ENCODE results near the gene SIMC1.
"Not testable (repeated sequence)": the region's sequence is repeated elsewhere in the genome, so short reads cannot be mapped to it uniquely, and the experiment has no call there.

The SIMC1 gene

DNA sequence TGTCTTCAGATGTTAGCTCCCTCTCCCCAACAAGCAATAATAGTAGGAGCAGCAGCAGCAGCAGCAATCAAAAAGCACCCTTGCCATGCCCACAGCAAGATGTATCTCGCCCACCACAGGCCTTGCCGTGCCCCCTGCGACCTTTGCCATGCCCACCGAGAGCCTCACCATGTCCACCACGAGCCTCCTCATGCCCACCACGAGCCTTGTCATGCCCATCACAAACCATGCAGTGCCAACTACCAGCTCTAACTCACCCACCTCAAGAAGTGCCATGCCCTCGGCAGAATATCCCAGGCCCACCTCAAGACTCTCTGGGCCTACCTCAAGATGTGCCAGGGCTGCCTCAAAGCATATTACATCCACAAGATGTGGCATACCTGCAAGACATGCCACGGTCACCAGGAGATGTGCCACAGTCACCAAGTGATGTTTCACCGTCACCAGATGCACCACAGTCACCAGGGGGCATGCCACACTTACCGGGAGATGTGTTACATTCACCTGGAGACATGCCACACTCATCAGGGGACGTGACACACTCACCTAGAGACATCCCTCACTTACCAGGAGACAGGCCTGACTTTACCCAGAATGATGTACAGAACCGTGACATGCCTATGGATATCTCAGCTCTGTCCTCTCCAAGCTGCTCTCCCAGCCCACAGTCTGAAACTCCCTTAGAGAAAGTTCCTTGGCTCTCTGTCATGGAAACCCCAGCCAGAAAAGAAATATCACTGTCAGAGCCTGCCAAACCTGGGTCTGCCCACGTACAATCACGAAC, 52.0 kb downstream of the SIMC1 start:
- not testable (repeated sequence) for DNase-seq (ENCODE audit: low spot score)

DNA sequence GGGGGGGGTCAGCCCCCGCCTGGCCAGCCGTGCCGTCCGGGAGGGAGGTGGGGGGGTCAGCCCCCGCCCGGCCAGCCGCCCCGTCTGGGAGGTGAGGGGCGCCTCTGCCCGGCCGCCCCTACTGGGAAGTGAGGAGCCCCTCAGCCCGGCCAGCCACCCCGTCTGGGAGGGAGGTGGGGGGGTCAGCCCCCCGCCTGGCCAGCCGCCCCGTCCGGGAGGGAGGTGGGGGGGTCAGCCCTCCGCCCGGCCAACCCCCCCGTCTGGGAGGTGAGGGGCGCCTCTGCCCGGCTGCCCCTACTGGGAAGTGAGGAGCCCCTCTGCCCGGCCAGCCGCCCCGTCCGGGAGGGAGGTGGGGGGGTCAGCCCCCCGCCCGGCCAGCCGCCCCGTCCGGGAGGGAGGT, 67.1 kb downstream of the SIMC1 start:
- not testable (repeated sequence) for DNase-seq (ENCODE audit: low spot score); FAIRE-seq

More for the DNA sequence above, 52.0 kb downstream of the SIMC1 start:
- FAIRE-seq = not testable (repeated sequence)

DNA sequence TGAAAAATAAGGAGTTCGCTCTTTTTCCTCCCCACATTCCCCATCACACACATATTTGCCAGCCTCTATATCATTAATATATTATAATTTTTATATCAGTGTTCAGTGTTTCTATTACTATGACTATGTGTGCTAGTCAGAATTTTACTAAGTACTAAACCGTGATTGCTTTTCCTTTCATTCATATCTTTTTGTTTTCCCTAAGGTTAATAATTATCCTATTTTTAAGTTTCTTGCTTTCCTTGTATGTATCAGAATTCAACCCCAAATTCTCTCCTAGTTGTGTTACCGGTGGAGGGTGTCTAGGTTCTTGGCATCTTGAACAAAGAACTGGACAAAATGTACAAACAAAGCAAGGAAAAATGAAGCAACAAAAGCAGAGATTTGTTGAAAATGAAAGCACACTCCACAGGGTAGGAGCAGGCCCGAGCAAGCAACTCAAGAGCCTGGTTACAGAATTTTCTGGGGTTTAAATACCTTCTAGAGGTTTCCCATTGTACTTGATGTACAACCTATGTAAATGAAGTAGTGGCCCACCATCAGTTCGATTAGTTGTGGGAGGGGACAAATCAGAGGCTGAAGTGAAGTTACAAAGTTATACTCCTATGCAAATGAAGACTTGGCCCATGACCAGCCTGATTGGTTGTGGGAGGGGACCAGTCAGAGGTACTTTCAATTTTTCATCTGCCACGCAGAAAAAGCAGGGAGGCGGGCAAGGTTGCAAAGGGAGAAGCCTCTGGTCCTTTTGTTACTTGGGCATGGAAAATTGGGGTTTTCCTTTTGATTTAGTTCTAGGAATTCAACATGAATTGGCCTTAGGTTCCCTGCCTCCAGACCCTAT, 79.5 kb downstream of the SIMC1 start:
- no peak for FAIRE-seq
- DNase-seq (ENCODE audit: low spot score) = no peak

DNA sequence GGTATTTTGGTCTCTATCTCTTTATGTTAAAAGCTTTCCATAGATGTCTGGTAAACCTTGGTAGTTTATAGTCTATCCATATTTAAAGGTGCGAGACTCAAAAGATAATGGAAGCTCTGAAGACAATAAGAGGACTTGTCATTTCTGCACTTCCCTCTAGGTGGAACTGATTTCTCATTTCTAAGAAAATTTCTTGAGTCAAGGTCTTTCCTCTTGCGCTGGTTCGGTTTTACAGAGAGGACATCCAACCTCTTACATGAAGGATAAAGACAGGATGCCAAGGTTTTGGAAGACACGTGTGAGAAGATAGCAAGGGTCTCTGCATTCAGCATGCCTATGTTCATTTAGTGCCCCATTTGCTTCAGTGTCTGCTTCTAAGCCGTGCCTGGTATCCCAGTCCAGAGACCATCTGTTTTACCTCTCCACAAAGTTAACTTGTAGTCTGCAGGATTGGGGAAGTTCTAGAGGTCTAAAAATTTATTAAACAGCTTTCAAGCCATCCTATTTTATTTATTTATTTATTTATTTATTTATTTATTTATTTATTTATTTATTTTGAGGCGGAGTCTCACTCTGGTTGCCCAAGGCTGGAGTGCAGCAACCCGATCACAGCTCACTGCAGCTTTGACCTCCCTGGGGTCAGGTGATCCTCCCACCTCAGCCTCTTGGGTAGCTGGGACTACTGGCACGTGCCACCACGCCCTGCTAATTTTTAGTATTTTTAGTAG, 81.8 kb downstream of the SIMC1 start:
- FAIRE-seq (no peak), DNase-seq (ENCODE audit: low spot score) (no peak)

DNA sequence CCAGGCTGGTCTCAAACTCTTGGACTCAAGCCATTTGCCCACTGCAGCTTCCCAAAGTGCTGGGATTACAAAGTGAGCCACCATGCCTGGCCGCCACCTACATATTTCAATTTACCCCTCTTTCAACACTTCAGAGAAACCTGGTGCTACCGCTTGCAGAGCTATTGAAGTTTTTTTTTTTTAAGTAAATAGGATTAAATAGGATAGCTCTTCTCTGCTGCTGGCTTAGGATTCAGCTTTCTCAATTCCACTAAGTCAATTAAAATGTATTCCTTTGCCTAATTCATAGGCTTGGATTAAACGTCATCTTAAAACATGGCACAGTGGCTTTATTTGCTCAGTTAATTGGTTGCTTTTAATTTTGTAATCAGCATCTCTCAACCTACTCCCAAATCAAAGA, 82.4 kb downstream of the SIMC1 start:
- DNase-seq (ENCODE audit: low spot score) (no peak), FAIRE-seq (no peak)

DNA sequence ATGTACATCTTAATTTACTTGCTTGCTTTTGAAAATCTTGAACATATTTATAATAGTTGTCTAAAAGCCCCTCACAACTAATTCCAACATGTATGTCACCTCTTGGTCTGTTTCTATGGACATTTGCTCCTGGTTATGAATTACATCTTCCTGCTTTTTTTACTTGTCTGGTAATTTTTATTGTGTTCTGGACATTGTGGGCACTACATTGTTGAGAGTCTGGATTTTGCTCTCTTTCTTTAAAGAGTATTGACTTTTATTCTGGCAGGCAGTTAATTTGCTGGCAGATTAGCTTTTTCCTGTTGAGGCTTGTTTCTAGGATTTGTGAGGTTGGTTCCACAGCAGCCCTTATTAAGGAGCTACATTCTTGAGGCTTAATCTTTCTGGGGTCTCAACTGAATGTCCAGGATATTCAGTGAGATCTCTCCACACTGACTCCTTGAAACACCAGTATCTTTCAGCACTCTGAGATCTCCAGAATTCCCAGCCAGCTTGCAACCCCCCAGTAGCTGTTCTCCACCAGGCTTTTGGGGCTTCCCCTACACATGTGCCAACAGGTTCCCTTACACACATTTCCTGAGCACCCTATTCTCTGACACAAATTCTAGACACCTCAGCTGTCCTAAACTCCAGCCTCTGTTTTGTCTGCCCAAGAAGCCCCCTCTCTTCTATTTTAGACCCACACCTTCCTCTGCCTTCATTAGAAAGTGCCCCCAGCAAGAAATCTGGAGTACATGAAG, 96.0 kb downstream of the SIMC1 start:
- DNase-seq (ENCODE audit: low spot score) (no peak), FAIRE-seq (no peak)

DNA sequence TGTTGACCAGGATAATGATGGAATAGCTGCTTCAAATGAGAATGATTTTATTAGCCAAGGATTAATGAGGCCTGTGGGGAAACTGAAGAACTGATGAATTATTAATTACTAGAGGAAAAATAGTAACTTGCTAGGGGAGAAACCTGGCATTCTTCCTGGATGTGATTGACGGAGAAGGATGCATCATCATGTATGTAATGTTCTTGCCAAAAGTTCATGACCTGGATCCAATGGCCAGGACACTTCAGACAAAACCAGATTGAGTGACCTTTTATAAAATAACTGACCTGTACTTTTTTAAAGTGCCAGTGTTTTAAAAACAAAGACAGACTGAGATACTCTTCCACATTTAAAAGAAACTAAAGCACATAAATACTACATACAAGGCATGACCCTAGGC, 99.7 kb downstream of the SIMC1 start:
- FAIRE-seq (no peak), DNase-seq (ENCODE audit: low spot score) (no peak)

DNA sequence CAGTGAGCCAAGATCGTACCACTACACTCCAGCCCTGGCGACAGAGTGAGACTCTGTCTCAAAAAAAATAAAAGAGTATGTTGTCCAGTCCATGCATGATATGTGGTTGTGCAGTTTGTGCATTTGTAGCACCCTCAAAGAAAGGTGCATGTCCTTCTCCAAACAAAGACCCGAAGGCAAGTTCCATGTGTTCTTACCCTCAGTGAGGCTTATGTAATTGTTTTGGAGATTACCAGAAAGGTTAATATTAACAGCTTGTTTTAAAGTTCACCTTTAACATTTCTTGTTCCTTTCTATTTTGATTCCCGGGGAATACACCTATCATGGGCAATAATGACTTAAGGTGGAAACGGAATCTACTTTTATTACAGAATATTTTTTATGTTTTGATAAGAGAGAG, 101.1 kb downstream of the SIMC1 start:
- no peak for DNase-seq (ENCODE audit: low spot score)
- FAIRE-seq = no peak

DNA sequence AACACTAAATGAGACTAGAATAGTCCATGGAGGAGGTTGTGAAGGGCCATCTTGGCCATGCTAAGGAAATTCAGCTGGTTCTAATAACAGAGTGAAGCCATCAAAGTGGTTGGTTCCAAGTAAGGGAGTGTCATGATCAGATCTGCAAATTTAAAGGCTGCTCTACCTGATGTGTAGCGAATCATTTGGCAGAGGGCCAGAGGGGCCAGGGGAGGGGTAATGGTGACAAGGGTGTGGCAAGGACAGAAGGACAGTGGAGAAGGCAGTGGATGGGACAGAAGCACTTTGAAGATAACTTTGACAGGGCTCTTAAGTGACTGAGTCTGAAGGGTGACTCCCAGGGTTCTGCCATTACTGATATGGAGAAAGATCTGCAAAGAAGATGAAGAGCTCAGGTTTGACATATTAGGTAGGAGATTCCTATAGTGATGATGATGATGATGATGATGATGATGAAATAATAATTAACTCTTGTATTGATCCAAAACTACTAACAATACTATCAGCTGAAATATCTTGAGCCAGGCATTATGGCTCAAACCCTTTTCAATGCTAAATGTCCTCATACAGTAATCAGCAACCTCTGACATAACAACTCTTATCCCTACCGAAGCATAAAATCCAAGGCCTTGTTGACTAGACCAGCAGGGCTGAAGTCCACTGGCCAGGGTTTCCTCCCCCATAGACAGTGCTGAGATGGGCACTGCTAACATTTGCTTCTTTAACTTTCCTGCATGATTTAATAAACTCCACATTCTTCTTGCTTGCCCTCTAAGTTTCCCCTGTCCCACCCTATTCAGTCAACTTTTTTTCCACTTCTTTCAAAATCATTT, 103.3 kb downstream of the SIMC1 start:
- DNase-seq (ENCODE audit: low spot score) (no peak), FAIRE-seq (no peak)

DNA sequence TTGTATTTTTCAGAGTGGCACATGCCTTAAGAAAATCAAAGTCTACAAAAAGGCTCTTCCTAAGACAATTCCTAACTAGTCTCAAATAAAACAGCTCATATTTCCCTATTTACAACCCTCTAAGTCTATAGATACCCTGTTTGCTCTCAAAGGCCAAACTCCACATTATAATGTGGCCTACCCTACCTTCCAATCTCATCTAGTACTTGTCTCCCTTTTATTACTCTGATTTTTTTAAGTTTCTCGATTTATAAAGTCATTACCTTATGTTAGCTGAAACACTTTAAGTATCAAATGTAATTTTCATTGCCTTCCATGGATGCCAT, 103.9 kb downstream of the SIMC1 start:
- FAIRE-seq (no peak), DNase-seq (ENCODE audit: low spot score) (no peak)

DNA sequence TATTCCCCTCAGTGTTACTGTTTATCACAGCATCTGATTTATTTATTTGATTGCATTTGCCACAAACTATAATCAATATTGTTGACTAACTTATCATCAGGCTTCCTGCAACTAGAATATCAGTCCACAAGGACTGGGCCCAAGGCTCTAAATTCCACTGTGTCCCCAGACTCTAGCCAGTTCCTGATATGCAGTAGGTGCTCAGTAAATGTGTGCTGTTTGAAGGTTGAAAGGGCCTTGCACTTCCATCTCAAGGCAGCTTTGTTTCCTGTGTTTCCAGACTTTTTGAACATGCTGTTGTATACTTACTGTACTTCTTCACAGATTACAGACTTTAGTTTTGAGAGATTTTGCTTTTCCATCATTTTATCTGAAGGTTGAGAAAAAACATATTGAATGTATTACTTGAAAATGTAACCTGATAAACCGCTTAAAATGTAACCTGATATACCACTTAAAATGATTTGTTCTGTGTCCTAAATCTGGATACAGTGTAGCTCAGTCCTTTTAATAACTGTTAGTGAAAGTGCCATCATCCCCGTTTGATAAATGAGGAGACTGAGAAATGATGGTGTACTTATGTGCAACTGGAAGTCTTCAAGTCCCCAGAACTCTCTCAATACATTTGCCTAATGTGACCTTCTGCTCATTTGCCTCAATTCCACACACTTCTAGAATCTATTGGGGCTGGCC, 104.7 kb downstream of the SIMC1 start:
- DNase-seq (ENCODE audit: low spot score) = no peak
- FAIRE-seq = no peak

DNA sequence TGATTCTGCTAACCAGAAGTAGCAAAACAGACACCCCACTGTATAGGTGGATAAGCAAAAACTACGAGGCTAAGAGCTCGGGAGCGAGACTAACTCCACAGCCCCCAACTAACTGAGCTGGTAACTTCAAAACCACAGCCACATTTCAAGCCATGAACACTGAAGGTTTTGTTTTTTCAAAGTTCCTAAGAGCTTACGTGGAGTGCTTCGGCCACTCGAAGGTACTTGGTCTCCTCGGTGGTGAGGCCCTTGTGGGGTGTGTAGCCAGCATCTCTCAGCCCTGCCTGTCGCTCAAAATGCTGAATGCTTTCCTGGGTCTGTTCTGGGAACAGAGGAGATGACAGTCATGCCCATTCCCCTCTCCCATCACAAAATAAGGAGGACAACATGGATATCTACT, 112.2 kb downstream of the SIMC1 start:
- FAIRE-seq (no peak), DNase-seq (ENCODE audit: low spot score) (no peak)

DNA sequence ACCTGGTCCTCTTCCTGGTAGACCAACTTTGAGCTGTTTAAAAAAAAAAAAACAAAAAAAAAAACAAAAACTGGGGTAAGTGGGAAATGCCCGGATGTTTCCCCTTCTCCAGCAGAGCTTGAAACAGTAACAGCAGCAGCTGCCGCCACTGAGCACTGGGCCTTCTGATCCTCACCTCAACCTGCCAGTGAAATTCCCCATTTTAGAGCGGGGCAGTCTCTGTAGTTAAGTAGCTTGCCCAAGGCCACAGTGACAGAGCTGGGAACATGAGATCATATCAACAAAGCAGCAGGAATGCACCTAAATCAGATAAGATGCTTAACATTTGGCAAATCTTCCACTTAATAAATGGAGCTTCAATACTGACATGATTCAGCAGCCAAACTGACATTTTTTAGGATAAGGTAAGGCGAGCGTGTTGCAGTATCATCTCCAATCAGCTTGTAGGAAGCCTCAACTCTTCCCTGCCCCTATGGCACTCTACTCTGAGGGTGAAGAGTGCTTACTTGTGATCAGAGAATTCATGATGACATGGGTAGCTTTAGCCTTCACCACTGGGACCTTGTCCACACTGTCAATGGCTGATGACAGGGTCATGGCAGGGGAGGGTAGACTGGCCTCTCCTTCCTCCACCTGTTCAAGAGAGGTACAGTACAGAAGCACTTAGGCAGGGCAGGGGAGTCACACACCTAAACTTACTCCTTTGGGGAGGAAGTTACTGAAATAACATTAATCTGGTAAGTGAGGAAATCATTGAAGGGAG, 114.1 kb downstream of the SIMC1 start:
- FAIRE-seq (no peak), DNase-seq (ENCODE audit: low spot score) (no peak)

DNA sequence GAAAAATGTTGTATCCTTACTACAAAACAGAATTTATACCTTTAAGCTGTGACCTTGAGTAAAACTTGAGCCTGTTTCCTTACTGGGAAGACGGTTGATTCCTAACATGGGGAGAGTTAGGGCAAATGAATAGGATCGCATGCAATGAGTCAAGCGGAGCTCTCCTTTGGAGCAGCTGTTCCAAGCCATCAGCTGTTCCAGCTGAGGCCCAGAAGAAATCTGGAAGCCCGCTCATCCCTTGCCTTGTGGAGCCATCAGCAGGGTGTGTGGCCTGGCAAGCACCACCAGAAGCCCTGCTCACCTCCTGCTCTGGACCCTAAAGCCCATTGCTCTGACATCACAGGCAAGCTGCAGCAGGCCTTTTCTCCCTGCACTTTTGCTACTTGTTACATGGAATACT, 115.3 kb downstream of the SIMC1 start:
- no peak for FAIRE-seq
- no peak for DNase-seq (ENCODE audit: low spot score)

DNA sequence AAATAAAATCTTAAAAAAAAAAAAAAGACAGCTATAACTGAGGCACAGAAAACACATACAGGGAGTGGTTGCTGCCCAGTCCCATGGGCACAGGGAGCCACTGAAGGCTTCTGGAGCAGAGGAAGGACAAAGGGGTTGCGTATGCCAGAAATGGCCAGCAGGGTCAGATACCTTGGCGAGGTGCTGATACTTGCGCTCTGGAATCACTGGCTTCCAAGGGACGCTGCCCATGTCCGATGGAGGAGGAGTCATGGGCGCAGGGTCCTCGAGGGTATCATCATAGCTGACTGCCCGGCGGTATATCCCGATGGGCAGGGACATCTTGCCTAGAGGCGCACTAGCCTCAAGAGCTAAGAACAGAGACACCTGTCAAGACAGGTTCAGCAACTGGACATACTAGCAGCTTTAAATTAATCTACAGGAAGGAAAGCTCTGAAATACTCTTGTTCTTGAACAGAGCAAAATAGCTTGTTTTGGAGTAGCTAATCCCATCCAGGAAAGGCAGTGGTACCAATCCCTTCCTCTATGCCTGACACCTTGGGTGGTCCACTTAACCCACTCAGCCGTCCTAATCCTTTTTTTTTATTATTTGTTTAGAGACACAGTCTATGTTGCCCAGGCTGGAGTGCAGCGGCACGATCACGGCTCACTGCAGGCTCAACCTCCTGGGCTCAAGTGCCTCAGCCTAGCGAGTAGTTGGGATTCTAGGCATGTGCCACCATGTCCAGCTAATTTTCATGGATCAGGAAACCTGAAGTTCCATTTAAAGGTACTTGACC, 117.4 kb downstream of the SIMC1 start:
- no peak for FAIRE-seq
- DNase-seq (ENCODE audit: low spot score) = no peak

DNA sequence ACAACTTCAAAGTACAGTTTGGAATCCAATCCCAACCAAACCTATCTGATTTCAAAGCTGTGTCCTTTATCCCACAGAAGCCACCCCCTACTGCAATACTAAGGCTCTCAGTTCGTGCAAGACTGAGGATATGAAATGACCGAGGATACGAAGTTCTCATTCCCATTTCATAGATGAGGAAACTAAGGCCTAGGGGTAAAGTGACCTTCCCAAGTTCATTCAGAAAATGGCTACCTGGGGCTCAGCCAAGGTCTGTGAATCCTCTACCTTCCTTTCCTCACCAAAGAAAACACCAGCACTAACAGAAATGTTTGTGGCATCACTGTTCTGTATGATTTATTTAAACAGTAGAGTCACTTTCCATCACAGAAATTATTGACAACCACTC, 117.9 kb downstream of the SIMC1 start:
- DNase-seq (ENCODE audit: low spot score) (no peak), FAIRE-seq (no peak)

DNA sequence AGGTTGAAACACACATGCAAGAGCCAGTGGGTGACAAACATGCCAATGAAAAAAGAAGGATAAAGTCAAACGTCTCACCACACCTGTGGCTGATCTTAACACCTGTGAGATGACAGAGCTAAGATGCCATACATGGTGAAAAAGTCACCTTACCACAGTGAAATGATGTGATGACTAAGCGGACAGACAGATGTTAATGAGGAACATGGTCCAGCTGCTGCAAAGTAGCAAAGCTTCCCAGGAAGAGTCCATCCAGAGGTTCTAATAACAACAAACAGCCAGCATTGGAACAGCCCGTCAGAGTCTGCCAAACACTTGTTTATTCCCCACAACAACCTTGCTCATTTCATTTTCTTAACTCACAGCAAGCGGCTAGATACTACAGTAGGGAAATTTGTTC, 121.4 kb downstream of the SIMC1 start:
- no peak for FAIRE-seq
- no peak for DNase-seq (ENCODE audit: low spot score)

DNA sequence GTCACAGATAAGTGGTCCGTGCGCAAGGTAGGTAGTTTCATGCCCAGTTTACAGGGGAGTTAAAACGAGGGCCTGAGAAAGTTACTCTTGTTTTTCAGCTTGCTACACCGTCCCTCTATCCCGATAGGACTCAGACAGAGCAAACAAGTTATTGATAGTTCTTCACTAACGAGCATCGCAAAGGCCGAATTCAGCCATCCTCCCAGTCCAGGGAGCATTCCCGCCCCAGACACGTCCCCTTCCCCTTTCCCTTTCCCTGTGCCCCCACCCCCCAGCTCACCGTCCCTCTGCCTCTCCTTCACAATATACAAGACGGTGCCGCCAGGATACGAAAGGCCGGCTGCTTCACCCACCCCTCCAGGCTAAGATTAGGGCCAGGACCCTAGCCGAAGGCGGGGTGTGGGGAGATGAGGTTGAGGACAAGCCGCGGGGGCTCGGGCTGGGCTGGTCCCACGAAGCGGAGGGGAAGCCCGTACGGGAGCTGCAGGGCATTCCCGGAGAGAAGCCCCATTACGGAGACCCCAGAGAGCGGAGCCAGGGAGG, 122.7 kb downstream of the SIMC1 start:
- DNase-seq (ENCODE audit: low spot score) = no peak
- FAIRE-seq = no peak

Measured in RCC 7860 (cell line).